HG03095 (cell line): ENCODE results near the gene PDSS1.

Experiments used
- ATAC-seq: cut with Tn5 transposase; IDR thresholded peaks from one replicate; pipeline ENCODE4 v1.9.1; 2021; ENCODE audit warnings: moderate library complexity; ENCODE audit not compliant: unreplicated experiment

The PDSS1 gene

DNA sequence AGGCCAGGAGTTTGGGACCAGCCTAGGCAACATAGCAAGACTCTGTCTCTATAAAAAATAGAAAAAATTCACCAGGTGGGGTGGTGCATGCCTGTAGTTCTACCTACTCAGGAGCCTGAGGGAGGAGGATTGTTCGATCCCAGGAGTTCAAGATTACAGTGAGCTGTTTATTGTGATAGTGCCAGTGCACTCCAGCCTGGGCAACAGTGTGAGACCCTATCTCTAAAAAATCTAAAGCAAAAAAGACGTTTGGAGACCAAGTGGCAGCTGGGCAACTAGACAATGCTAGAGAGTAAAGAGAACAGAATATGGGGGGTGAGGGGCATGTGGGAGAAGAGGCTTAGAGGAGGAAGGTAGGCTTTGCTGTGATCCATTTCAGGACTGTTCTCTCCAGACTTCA lies 1.4 kb downstream of the PDSS1 start:
- no peak for ATAC-seq

DNA sequence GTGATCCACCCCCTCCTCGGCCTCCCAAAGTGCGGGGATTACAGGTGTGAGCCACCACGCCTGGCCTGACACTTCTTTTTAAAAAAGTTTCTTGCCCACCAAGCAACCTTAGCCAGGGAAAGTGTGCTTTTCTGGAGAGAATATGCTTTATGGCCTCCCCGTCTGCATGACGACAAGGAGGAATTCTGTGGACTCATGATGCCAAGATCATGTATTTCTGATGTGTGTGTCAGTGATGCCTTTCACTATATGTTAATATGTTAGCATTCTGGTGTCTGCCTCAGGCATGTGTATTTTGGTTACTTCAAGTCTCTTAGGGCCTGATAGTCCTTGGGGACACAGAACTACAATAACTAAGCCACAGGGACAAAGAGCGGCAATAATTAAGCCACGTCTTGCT lies 2.1 kb downstream of the PDSS1 start:
- no peak for ATAC-seq

DNA sequence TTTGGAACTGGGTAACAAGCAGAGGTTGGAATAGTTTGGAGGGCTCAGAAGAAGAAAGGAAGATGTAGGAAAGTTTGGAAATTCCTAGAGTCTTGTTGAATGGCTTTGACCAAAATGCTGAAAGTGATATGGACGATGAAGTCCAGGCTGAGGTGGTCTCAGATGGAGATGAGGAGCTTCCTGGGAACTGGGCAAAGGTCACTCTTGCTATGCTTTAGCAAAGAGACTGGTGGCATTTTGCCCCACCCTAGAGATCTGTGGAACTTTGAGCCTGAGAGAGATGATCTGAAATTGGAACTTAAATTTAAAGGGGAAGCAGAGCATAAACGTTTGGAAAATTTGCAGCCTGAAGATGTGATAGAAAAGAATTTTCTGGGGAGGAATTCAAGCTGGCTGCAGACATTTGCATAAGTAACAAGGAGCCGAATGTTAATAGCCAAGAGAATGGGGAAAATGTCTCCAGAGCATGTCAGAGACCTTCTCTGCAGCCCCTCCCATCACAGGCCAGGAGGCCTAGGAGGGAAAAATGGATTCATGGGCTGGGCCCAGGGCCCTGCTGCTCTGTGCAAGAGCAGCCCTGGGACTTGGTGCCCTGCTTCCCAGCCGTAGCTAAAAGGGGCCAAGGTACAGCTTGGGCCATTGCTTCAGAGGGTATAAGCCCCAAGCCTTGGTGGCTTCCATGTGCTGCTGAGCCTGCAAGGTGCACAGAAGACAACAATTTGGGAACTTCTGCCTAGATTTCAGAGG lies 3.6 kb downstream of the PDSS1 start:
- ATAC-seq: no peak

DNA sequence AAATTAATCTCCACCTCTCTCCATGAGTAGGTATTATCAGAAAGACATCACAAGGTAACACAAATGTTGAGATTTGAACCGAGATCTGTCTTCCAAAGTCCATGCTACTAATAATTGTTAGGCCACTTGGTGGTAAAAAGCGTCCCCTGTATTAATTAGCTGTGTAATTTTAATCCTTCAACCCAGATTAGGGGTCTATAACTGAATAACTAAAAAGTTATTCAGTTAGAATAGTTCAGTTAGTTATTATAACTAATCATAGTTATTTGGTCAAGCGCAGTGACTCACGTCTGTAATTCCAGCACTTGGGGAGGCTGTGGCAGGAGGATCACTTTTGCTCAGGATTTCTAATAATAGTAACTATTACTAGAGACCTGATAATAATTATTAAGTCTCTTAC lies 5.6 kb downstream of the PDSS1 start:
- ATAC-seq: no peak

DNA sequence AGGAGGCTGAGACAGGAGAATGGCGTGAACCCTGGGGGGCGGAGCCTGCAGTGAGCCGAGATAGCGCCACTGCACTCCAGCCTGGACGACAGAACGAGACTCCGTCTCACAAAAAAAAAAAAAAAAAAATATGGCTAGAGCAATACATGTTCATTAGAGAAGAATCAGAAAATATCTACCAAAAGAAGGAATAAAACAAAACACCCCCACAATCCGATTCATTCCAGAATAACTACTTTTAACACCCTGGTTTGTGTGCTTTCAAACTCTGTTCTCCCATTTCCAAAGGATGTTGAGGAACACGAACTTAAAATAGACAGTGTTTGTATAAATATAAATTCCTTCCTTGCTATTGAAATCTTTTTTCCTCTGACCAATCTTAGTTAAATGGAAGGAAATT lies 6.5 kb downstream of the PDSS1 start:
- no peak for ATAC-seq

GRCh38 chr10:26706206-26706605 lies 8.7 kb downstream of the PDSS1 start:
- no peak for ATAC-seq

GRCh38 chr10:26706936-26707335 lies 9.4 kb downstream of the PDSS1 start:
- ATAC-seq: no peak

- ATAC-seq: no peak
These were observed 13.8 kb downstream of the PDSS1 start for GRCh38 chr10:26711324-26711723.

- no peak for ATAC-seq
These were observed 17.1 kb downstream of the PDSS1 start for GRCh38 chr10:26714415-26715136.

GRCh38 chr10:26715137-26715487 lies 17.6 kb downstream of the PDSS1 start:
- no peak for ATAC-seq

DNA sequence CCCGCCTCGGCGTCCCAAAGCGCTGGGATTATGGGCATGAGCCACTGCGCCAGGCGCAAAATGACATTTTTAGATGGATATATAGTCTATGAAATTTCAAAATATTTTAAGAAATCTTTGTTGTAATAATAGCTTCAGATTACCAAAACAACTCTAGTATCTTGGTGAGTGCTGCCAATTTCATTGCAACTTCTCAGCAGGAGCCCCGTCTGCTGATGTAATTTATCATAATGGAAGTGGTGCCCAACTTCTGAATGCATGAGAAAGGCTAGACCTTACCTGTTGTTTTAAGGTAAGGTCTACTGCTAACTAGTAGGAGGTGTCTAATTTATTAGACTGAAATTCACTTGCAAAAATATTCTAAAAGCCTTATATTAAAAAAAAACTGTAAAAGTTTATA lies 20.0 kb downstream of the PDSS1 start:
- ATAC-seq: no peak

- ATAC-seq: no peak
These were observed 24.1 kb downstream of the PDSS1 start for GRCh38 chr10:26721561-26721960.

DNA sequence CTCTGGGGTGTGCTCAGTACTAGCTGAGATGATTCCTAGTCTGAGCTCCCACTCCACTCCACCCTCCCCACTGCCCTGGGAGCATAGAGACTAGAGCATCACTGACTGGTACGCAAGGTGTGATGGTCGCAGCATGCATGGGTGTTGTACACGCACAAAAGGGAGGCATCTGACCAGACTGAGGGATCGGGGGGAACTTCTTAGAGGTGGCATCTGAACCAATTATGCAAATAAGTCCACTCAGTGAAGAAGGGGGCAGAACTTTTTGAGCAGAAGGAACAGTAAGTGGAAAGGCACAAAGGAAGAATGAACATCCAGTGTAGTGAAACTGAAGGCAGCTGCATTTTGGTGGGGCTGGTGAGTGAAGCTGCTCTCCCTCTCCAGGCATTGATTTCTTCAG lies 25.5 kb downstream of the PDSS1 start:
- no peak for ATAC-seq

DNA sequence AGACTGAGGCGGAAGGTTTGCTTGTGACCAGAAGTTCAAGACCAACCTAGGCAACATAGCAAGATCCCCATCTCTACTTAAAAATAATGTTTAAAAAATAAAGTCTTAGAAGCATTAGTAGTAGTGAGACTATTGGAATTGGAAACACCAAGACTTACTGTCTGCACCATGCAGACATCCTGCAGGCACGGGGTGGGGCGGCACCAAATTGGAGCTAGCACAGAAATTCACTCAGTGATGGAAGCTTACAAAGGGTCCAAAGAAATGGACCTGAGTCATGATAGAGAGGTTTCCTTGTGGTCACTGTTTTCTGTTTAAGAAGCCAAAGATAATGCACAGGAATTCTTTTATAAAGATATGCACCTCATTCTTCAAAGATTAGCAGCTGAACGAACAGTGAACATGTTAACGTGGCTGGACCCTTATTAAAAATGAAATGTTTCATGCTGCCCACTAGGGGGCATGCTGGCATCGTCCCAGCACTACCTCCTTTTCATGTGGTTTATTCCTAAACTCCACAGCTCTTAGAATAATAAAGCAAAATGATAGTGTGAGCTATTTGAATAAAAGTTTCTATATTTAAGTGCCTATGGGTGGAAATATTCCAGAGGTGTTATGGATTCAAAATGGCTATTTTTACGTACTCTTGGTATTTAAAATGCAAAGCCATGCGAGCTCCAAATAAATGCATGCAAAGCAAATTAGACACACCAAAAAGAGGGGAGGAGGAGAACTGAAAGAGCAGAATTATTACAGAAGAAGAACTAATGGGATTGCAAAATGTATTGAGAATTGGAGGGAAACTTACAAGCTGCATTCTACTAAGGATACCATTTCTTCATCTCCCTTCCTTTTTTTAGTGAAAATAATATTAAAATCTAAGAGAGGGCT lies 28.6 kb downstream of the PDSS1 start:
- no peak for ATAC-seq

GRCh38 chr10:26727005-26727404 lies 29.5 kb downstream of the PDSS1 start:
- no peak for ATAC-seq

GRCh38 chr10:26728957-26729356 lies 31.5 kb downstream of the PDSS1 start:
- ATAC-seq: no peak

DNA sequence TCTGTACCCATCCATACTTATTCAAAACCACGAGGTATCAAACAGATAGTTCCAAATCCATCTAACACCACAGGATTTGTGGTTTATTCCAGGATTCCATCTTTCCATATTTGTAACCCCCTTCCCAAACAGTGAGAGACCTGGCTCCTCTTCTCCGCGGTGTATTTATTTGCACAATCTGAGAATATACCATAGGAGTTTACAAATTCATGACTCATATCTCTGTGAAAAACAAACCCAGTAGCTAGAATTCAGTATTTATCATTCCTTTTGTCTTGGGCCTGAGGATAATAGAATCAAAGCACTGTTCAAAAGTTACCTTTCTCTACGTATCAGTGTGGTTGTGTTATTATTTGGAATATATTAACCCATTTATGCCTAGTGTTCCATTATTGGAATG lies 31.9 kb downstream of the PDSS1 start:
- no peak for ATAC-seq

DNA sequence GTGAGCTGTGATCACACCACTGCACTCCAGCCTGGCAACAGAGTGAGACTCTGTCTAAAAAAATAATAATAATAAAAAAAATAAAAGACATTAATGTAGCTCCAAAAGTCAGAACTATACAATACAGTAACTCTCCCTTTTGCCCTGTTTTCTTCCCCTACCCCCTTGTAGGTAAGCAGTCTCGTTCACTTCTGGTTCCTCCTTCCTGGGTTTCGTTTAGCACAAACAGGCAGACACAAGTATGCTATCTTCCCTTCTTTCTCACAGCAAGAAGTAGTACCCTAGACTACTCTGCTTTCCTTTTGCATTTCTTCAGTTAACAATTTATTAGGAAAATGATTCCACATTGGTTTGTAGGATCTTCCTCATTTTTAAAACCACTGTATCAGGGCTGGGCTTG lies 33.1 kb downstream of the PDSS1 start:
- no peak for ATAC-seq

DNA sequence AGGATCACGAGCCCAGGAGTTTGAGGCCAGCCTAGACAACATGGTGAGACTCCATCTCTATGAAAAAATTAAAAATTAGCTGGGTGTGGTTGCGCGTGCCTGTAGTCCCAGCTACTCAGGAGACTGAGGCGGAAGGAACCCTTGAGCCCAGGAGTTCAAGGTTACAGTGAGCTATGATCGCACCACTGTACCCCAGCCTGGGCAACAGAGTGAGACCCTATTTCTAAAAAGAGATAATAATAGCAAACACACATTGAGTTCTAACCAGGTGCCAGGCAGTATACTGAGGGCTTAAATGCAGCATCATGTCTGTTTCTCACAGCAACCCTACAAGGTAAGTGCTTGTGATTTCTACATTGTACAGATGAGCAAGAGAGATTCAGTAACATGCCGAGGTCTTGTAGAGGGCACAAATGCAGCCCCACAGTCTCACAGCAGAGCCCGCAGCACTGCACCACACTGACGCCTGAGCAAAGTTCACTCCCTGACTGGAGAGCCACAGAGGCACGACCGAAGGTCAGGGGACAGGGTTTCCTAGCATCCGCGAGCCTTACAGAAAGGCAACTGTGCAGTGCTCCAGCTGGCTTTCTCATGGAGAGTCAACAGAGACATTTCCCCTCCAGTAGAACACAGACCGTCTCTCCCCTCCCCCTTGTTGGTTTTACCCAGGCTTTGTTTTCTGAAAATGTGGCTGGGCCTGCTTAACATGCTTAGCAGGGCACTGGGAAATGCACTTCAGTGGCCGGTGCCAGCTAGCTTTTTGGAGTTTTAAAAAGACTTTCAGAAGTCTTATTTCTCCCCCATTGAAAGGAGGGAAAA lies 36.5 kb downstream of the PDSS1 start:
- ATAC-seq: no peak

- no peak for ATAC-seq
These were observed 37.9 kb downstream of the PDSS1 start for GRCh38 chr10:26735435-26735834.

DNA sequence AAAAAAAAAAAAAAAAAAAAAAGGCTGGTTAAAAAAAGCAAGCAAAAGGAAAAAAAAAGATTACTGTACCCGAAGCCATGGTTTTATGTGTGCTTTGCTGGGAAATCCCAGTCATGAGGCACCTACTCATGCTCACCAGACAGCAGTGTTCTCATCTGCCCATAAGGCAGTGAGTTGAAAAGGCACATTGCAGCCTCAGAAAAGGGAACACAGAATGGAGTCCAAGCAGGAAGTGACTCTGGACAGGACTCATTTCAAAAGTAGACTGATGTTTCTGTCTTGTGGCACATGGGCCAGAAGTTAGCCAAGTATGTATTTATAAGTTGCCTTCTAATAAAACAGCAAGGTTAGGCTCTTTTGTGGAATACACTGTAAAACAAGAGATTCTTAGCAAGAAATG lies 40.2 kb downstream of the PDSS1 start:
- ATAC-seq: peak; percentile 72
